Ovary (tissue), 3 donors: Measurements from ENCODE around the gene PRDM12.

ENCODE experiments used
- POLR2A ChIP-seq: fragments of 450-650 bp; IDR thresholded peaks from one replicate; pipeline ENCODE4 v1.6.1; 2017; ENCODE audit warnings: antibody characterized with exemption, mild to moderate bottlenecking, moderate library complexity
- TF ChIP-seq, protein P1 (sequence below), 3 donors: fragments of 450-650 bp in 2 of 3; fragments of 200-600 bp in 1 of 3; IDR thresholded peaks; one replicate each; pipeline versions ENCODE4 v1.5.1 to v1.8.0; 2016 to 2022; ENCODE audit warnings: antibody characterized with exemption in 3 of 3, mild to moderate bottlenecking in 1 of 3
- donor health status: DM: no; HTN: no; CAD: no.

DNA sequence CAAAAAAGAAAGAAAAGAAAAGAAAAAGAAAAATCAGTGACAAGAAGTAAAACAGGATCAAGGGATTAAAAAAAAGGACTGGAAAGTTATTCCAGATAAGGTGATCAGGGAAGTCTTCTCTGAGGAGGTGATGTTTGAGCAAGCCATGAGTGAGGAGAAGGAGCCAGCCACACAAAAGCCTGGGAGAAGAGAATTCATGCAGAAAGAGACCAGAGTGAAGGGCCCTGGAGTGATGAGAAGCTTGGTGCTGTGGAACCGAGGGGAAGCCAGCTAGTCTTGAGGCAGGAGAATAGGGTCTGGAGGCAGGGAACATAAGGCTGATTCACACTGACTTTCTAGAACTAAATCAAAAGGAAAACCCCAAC lies 25.2 kb downstream of the PRDM12 start:
- TF ChIP-seq, protein P1, sequence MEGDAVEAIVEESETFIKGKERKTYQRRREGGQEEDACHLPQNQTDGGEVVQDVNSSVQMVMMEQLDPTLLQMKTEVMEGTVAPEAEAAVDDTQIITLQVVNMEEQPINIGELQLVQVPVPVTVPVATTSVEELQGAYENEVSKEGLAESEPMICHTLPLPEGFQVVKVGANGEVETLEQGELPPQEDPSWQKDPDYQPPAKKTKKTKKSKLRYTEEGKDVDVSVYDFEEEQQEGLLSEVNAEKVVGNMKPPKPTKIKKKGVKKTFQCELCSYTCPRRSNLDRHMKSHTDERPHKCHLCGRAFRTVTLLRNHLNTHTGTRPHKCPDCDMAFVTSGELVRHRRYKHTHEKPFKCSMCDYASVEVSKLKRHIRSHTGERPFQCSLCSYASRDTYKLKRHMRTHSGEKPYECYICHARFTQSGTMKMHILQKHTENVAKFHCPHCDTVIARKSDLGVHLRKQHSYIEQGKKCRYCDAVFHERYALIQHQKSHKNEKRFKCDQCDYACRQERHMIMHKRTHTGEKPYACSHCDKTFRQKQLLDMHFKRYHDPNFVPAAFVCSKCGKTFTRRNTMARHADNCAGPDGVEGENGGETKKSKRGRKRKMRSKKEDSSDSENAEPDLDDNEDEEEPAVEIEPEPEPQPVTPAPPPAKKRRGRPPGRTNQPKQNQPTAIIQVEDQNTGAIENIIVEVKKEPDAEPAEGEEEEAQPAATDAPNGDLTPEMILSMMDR (IDR thresholded peaks at IDR 0.05) = no peak
- no peak for TF ChIP-seq POLR2A
